HG02885 (cell line): ENCODE results near the gene MEPE.
"Not testable (repeated sequence)": the region's sequence is repeated elsewhere in the genome, so short reads cannot be mapped to it uniquely, and the experiment has no call there.

Experiments
- ATAC-seq: cut with Tn5 transposase; IDR thresholded peaks from one replicate; pipeline ENCODE4 v1.9.1; 2021; ENCODE audit warnings: mild to moderate bottlenecking; ENCODE audit not compliant: unreplicated experiment, poor library complexity

Gene MEPE

DNA sequence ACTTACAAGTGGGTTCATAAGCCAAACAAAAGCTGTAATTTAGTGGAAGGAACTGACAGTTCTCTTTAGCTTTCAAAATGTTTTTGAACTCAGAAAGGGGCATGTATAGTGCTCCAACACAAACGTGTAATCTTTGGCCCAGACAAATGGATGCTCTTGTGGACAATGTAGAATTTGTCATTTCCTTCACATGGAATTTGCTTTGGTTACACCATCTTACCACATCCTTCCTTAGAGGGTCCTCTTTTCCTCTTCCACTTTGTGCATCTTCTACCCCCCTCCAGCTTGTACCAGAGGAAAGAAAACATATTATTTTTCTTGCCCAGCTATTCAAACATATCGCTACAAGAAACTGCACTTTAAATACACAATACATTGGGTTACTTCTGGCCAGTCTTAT lies 42.4 kb downstream of the MEPE start:
- no peak for ATAC-seq

DNA sequence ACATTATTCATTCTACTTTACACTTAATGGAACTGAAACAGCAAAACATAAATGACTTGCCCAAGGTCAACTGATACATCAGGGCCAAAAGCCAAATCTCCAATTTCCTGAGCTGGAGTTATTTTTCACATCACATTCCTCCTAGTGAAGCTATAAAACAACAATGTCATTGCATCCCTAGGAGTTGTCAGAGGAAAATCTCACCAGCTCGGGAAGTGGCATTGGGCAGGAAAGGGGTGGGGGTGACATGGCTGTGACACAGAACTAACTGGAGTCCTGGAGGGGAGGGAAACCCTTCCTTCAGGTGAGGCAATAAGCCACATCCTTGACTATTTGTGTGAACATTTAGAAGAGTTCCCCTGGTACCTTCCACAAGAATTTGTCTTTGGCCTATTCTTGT lies 47.3 kb downstream of the MEPE start:
- ATAC-seq: no peak

DNA sequence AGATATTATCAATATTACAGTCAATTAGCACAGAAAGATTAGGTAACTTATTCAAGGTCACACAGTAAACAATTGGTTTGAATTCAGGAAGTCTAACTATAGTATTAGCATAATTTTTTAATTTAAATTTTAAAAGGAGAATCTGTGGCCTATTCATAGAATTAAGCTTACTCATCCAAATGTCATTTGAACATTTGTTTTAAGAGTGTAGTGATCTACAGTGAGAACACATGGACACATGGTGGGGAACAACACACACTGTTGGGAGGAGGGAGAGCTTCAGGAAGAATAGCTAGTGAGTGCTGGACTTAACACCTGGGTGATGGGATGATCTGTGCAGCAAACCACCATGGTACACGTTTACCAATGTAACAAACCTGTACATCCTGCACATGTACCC lies 48.3 kb downstream of the MEPE start:
- no peak for ATAC-seq

DNA sequence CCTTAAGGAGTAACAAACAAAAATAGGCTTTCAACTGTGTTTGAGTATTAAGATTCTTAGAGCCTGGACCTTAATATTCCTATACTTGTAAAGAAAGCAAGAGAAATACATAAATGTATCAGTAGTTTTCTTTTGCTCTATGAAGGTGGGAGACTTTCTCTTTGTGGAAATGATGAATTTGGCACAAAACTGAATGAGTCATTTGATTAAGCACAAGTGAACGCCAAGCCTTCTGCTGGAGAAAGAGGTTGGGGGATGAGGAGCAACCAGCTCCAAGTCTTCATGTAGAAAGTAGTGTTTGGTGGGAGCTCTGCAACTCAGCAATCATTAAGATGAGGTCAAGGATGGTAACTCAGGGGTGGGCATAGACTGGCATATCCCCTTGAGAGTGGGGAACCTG lies 49.6 kb downstream of the MEPE start:
- no peak for ATAC-seq

DNA sequence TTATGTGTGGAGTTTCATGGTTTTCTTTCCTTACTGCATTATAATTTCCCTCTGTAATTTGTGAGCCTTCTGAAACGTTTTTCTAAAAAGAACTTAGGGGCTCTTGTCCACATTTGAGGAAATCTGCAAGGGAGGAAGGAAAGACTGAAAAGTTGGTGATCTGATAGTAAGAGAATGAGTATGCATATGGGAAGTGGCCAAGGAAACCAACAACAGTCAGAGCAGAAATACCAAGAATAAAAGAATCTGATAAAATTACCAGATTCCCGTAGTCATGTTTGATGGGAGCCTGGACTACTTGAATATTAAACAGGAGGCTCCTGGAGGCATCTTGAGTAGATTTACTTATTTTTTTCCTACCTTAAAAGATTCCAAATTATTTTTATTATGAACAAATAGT lies 50.1 kb downstream of the MEPE start:
- ATAC-seq: no peak

DNA sequence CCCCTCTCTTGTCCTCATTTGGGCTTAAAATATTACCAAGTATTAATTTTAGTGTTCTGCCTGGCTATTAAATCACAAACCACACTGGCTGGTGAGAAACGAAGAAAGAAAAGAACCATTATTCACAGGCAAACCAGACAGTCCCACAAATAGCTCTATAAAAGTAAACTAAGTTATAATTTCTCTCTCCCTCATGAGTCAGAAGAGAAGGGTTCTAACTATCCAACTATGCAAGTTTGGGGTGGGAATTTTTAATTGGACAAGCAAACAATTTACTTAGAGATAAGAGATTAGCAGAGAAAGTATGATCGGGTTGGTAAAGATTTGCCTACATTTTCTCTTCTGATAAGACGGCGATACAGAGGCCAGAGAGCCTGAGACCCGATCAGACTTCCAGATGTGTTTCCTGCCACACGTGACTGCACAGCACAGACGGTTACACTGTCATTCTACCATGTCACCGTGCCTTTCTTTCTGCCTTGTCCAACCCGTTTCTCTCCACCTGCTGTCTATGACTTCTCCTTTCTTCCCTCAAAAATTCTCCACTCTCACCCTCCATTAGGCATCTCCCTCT lies 52.3 kb downstream of the MEPE start:
- no peak for ATAC-seq

DNA sequence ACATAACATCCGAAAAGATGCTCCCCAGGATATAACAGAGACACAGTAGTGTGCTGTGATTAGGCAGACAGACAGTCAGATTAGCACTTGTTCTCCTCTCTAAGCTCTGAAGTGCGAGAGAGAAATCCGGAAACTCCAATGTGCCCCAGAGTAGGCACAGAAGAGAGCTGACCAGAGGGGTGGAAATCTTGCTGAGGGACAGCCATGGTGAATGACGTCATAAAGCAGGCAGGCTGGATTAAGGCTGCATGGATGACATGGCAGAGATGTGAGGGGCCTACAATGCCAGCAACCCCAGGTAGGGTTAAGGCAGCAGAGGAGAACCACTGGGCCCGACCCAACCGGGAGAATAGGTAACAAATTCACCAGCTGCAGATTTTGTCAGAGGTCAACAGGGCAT lies 53.3 kb downstream of the MEPE start:
- no peak for ATAC-seq

DNA sequence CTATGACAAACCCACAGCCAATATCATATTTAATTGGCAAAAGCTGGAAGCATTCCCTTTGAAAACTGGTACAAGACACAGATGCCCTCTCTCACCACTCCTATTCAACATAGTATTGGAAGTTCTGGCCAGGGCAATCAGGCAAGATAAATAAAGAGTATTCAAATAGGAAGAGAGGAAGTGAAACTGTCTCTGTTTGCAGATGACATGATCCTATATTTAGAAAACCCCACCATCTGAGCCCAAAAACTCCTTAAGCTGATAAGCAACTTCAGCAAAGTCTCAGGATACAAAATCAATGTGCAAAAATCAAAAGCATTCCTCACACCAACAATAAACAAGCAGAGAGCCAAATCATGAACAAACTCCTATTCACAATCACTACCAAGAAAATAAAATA lies 58.0 kb downstream of the MEPE start:
- ATAC-seq: not testable (repeated sequence)

DNA sequence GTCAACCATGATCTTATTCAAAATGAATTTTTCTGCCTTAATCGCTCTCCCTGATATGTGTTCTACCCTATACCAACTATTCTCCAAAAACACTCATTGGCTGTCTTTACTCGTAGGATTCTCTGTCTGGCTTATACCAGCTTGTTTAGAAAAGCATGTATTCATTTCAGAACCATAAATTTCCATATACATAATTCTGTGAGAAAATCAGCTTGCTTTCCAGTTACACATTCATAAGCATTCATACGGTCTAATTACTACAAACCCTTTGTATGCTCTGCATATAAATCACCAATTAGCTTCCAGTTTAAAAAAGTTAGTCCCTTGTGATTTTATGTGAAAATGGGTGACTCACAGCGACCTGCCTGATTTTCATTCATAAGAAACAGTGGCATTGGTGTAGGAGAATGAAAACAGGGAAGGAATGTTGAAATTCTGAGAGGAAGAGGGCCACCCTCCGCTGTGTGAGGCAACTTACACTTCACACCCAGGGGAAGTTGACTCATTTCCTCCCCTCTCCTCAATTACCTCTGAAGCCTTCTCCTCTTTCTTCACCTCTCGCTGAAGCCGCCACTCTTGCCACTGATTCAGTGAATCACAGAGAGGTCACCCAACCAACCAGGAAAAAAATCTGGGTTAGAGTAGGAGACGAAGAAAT lies 63.3 kb downstream of the MEPE start:
- ATAC-seq: no peak
